ENCODE measurements around the gene SERPINB1. TPM values are rescaled to one million over a fixed set of nuclear protein-coding genes. Genes with fewer than 3 reads are reported as not detected.
A peak's percentile ranks its signal among the peaks of the same experiment; 100 is the strongest.

The SERPINB1 gene
- total RNA-seq, 1 donor = 32.6 TPM

DNA sequence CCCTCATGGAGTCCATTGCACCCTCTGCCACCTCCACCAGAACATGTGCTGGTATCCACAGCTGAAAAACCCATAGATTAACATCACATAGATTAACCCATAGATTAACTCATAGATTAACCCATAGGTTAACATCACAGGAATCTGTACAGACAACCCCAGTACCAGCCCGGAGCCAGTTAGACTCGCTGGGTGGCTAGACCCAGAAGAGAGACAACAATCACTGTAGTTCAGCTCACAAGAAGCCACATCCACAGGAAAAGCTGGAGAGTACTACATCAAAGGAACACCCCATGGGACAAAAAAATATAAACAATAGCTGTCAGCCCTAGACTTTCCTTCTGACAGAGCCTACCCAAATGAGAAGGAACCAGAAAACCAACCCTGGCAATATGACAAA lies 36.3 kb upstream of the SERPINB1 start:
- Histone ChIP-seq H3K79me2 (ENCODE audit: insufficient read depth, low read length) (no peaks in the 10 kb centered on the region), H3K4me3 (ENCODE audit: insufficient read depth, low read length) (no peak overlapping the region), H3K4me1 (ENCODE audit: insufficient read depth, low read length) (peaks cover 15% of the 10 kb centered on the region), H3K36me3 (ENCODE audit: insufficient read depth, low read length) (no peaks in the 10 kb centered on the region), H4K20me1 (ENCODE audit: insufficient read depth, low read length) (no peaks in the 10 kb centered on the region), H3K4me2 (ENCODE audit: insufficient read depth, low read length) (no peak overlapping the region), H3K9me3 (ENCODE audit: low read depth, low read length) (no peaks in the 10 kb centered on the region), H3K27ac (ENCODE audit: low read depth, low read length) (no peak overlapping the region), H3K27me3 (ENCODE audit: insufficient read depth, low read length) (peaks cover 14% of the 10 kb centered on the region), H2AFZ (ENCODE audit: low read length) (no peak overlapping the region)
- no peak for TF ChIP-seq CTCF (IDR thresholded peaks at IDR 0.05; ENCODE audit: extremely low read depth, low read depth, low read length)
- no peak for DNase-seq (ENCODE audit: insufficient read length, low spot score, missing footprints)

- DNase-seq (ENCODE audit: insufficient read length, low spot score, missing footprints) = no peak
- no peaks in the 10 kb centered on the region for H4K20me1 ChIP-seq (ENCODE audit: insufficient read depth, low read length)
- peak overlapping the region; percentile 67 for H3K27ac ChIP-seq (ENCODE audit: low read depth, low read length)
- H3K9me3 ChIP-seq (ENCODE audit: low read depth, low read length) = no peaks in the 10 kb centered on the region
- no peak for TF ChIP-seq CTCF (IDR thresholded peaks at IDR 0.05; ENCODE audit: extremely low read depth, low read depth, low read length)
- no peaks in the 10 kb centered on the region for H3K79me2 ChIP-seq (ENCODE audit: insufficient read depth, low read length)
- H3K4me1 ChIP-seq (ENCODE audit: insufficient read depth, low read length) = peaks cover 15% of the 10 kb centered on the region
- H3K4me2 ChIP-seq (ENCODE audit: insufficient read depth, low read length) = peak overlapping the region; percentile 72
- H3K4me3 ChIP-seq (ENCODE audit: insufficient read depth, low read length) = peak overlapping the region; percentile 56
- H3K27me3 ChIP-seq (ENCODE audit: insufficient read depth, low read length) = peaks cover 14% of the 10 kb centered on the region
- H3K36me3 ChIP-seq (ENCODE audit: insufficient read depth, low read length) = no peaks in the 10 kb centered on the region
- H2AFZ ChIP-seq (ENCODE audit: low read length) = peak overlapping the region; percentile 81
These were observed 35.6 kb upstream of the SERPINB1 start for GRCh38 chr6:2877057-2877882.

DNA sequence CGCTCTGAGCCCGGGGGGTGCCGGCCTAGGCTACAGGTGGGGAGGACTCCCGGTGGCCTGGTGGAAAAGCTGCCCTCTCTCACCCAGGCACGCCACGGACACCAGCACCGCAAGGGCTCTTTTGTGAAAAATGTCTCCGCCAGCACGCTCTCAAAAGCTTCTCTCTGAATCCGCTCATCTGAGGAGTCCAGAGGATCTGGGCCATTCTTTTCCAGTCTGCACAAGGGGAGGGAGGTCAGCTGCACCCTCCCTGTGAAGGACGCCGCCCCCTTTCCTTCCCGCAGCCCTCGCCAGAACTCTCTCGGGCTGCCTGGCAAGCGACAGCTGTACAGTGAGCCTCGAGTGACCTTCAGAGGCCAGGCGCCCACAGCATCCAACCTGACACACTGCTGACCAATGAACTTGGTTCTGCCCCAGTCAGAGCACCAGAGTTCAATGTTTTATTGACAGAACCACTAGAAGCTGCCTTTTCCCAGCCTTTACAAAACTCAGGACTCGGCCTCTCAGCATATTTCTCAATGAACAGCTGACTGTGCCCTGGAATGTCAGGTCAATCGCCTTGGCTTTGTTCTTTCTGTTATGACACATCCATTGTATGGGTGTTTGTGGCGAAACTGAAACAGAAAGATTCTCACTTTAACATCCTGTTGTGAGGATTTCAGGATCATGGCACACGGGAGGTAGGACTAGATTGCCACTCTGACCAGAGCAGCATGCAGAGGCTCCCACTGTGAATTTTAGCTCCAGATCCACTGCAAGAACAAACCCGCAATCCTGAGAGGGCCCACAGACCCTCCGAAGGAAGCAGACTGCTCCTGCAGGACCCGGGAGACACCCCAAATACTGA lies 34.8 kb upstream of the SERPINB1 start:
- H3K4me2 ChIP-seq (ENCODE audit: insufficient read depth, low read length) = peak overlapping the region; percentile 72
- DNase-seq (ENCODE audit: insufficient read length, low spot score, missing footprints) = peak; percentile 98
- H3K4me3 ChIP-seq (ENCODE audit: insufficient read depth, low read length) = peak overlapping the region; percentile 56
- H2AFZ ChIP-seq (ENCODE audit: low read length) = peak overlapping the region; percentile 81
- H3K27ac ChIP-seq (ENCODE audit: low read depth, low read length) = peak overlapping the region; percentile 67
- H3K9me3 ChIP-seq (ENCODE audit: low read depth, low read length) = no peaks in the 10 kb centered on the region
- H4K20me1 ChIP-seq (ENCODE audit: insufficient read depth, low read length) = no peaks in the 10 kb centered on the region
- no peak for TF ChIP-seq CTCF (IDR thresholded peaks at IDR 0.05; ENCODE audit: extremely low read depth, low read depth, low read length)
- H3K27me3 ChIP-seq (ENCODE audit: insufficient read depth, low read length) = peaks cover 19% of the 10 kb centered on the region
- peaks cover 15% of the 10 kb centered on the region for H3K4me1 ChIP-seq (ENCODE audit: insufficient read depth, low read length)
- H3K36me3 ChIP-seq (ENCODE audit: insufficient read depth, low read length) = no peaks in the 10 kb centered on the region
- H3K79me2 ChIP-seq (ENCODE audit: insufficient read depth, low read length) = no peaks in the 10 kb centered on the region
